ENCODE results near the gene GRIK4.

The GRIK4 gene

GRCh38 chr11:120543521-120544215 lies 32.1 kb downstream of the GRIK4 start:
- no peak overlapping the region for H3K9ac ChIP-seq (ENCODE audit: low read depth, low read length)
- H3K4me1 ChIP-seq (ENCODE audit: insufficient read depth, low read length): peaks cover 17% of the 10 kb centered on the region; the same call in 1 of the 2 replicates
- peaks cover 4% of the 10 kb centered on the region; the same call in 1 of the 2 replicates for H3K9me3 ChIP-seq (ENCODE audit: control insufficient read depth, insufficient read depth, low read length)
- H3K36me3 ChIP-seq (ENCODE audit: insufficient read depth, low read length): no peaks in the 10 kb centered on the region

GRCh38 chr11:120545813-120546212 lies 34.3 kb downstream of the GRIK4 start:
- peaks cover 25% of the 10 kb centered on the region; the same call in 1 of the 2 replicates for H3K4me1 ChIP-seq (ENCODE audit: insufficient read depth, low read length)
- no peak overlapping the region for H3K9ac ChIP-seq (ENCODE audit: low read depth, low read length)
- H3K9me3 ChIP-seq (ENCODE audit: control insufficient read depth, insufficient read depth, low read length): peaks cover 4% of the 10 kb centered on the region; the same call in 1 of the 2 replicates
- no peaks in the 10 kb centered on the region for H3K36me3 ChIP-seq (ENCODE audit: insufficient read depth, low read length)

- Histone ChIP-seq H3K9ac (ENCODE audit: low read depth, low read length) (no peak overlapping the region), H3K4me1 (ENCODE audit: insufficient read depth, low read length) (peaks cover 25% of the 10 kb centered on the region; the same call in 1 of the 2 replicates)
These were observed 35.0 kb downstream of the GRIK4 start for GRCh38 chr11:120546312-120547205.

GRCh38 chr11:120547316-120547715 lies 35.8 kb downstream of the GRIK4 start:
- Histone ChIP-seq H3K9ac (ENCODE audit: low read depth, low read length) (no peak overlapping the region), H3K36me3 (ENCODE audit: insufficient read depth, low read length) (no peaks in the 10 kb centered on the region), H3K4me1 (ENCODE audit: insufficient read depth, low read length) (peaks cover 25% of the 10 kb centered on the region; the same call in 1 of the 2 replicates), H3K9me3 (ENCODE audit: control insufficient read depth, insufficient read depth, low read length) (peaks cover under 1% of the 10 kb centered on the region; the same call in 1 of the 2 replicates)

More at GRCh38 chr11:120546312-120547205, 35.0 kb downstream of the GRIK4 start:
- Histone ChIP-seq H3K36me3 (ENCODE audit: insufficient read depth, low read length) (no peaks in the 10 kb centered on the region), H3K9me3 (ENCODE audit: control insufficient read depth, insufficient read depth, low read length) (peaks cover 4% of the 10 kb centered on the region; the same call in 1 of the 2 replicates)

- Histone ChIP-seq H3K36me3 (ENCODE audit: insufficient read depth, low read length) (no peaks in the 10 kb centered on the region), H3K4me1 (ENCODE audit: insufficient read depth, low read length) (peaks cover 25% of the 10 kb centered on the region; the same call in 1 of the 2 replicates), H3K9me3 (ENCODE audit: control insufficient read depth, insufficient read depth, low read length) (no peaks in the 10 kb centered on the region), H3K9ac (ENCODE audit: low read depth, low read length) (no peak overlapping the region)
These were observed 36.5 kb downstream of the GRIK4 start for GRCh38 chr11:120547811-120548681.

- H3K4me1 ChIP-seq (ENCODE audit: insufficient read depth, low read length): peaks cover 25% of the 10 kb centered on the region; the same call in 1 of the 2 replicates
- no peak overlapping the region for H3K9ac ChIP-seq (ENCODE audit: low read depth, low read length)
- no peaks in the 10 kb centered on the region for H3K9me3 ChIP-seq (ENCODE audit: control insufficient read depth, insufficient read depth, low read length)
- no peaks in the 10 kb centered on the region for H3K36me3 ChIP-seq (ENCODE audit: insufficient read depth, low read length)
These were observed 37.2 kb downstream of the GRIK4 start for GRCh38 chr11:120548682-120549209.

GRCh38 chr11:120549346-120549745 lies 37.8 kb downstream of the GRIK4 start:
- H3K4me1 ChIP-seq (ENCODE audit: insufficient read depth, low read length): peaks cover 25% of the 10 kb centered on the region; the same call in 1 of the 2 replicates
- H3K9me3 ChIP-seq (ENCODE audit: control insufficient read depth, insufficient read depth, low read length): no peaks in the 10 kb centered on the region

GRCh38 chr11:120550007-120550406 lies 38.5 kb downstream of the GRIK4 start:
- no peaks in the 10 kb centered on the region for H3K9me3 ChIP-seq (ENCODE audit: control insufficient read depth, insufficient read depth, low read length)
- H3K36me3 ChIP-seq (ENCODE audit: insufficient read depth, low read length): no peaks in the 10 kb centered on the region
- H3K4me1 ChIP-seq (ENCODE audit: insufficient read depth, low read length): peaks cover 28% of the 10 kb centered on the region
- no peak overlapping the region for H3K9ac ChIP-seq (ENCODE audit: low read depth, low read length)

More at GRCh38 chr11:120549346-120549745, 37.8 kb downstream of the GRIK4 start:
- Histone ChIP-seq H3K9ac (ENCODE audit: low read depth, low read length) (no peak overlapping the region), H3K36me3 (ENCODE audit: insufficient read depth, low read length) (no peaks in the 10 kb centered on the region)

GRCh38 chr11:120551191-120551590 lies 39.6 kb downstream of the GRIK4 start:
- Histone ChIP-seq H3K9me3 (ENCODE audit: control insufficient read depth, insufficient read depth, low read length) (no peaks in the 10 kb centered on the region), H3K36me3 (ENCODE audit: insufficient read depth, low read length) (no peaks in the 10 kb centered on the region), H3K9ac (ENCODE audit: low read depth, low read length) (no peak overlapping the region), H3K4me1 (ENCODE audit: insufficient read depth, low read length) (peaks cover 38% of the 10 kb centered on the region)

GRCh38 chr11:120554766-120555432 lies 43.4 kb downstream of the GRIK4 start:
- no peaks in the 10 kb centered on the region for H3K9me3 ChIP-seq (ENCODE audit: control insufficient read depth, insufficient read depth, low read length)
- no peaks in the 10 kb centered on the region for H3K36me3 ChIP-seq (ENCODE audit: insufficient read depth, low read length)
- H3K9ac ChIP-seq (ENCODE audit: low read depth, low read length): no peak overlapping the region
- H3K4me1 ChIP-seq (ENCODE audit: insufficient read depth, low read length): peaks cover 28% of the 10 kb centered on the region

- H3K9ac ChIP-seq (ENCODE audit: low read depth, low read length): no peak overlapping the region
- H3K36me3 ChIP-seq (ENCODE audit: insufficient read depth, low read length): no peaks in the 10 kb centered on the region
- peaks cover 26% of the 10 kb centered on the region for H3K4me1 ChIP-seq (ENCODE audit: insufficient read depth, low read length)
- no peaks in the 10 kb centered on the region for H3K9me3 ChIP-seq (ENCODE audit: control insufficient read depth, insufficient read depth, low read length)
These were observed 43.9 kb downstream of the GRIK4 start for GRCh38 chr11:120555433-120555773.

GRCh38 chr11:120556797-120557196 lies 45.2 kb downstream of the GRIK4 start:
- Histone ChIP-seq H3K36me3 (ENCODE audit: insufficient read depth, low read length) (no peaks in the 10 kb centered on the region), H3K9me3 (ENCODE audit: control insufficient read depth, insufficient read depth, low read length) (no peaks in the 10 kb centered on the region), H3K4me1 (ENCODE audit: insufficient read depth, low read length) (peaks cover 31% of the 10 kb centered on the region), H3K9ac (ENCODE audit: low read depth, low read length) (no peak overlapping the region)

GRCh38 chr11:120558744-120559431 lies 47.3 kb downstream of the GRIK4 start:
- Histone ChIP-seq H3K9ac (ENCODE audit: low read depth, low read length) (no peak overlapping the region), H3K9me3 (ENCODE audit: control insufficient read depth, insufficient read depth, low read length) (no peaks in the 10 kb centered on the region), H3K4me1 (ENCODE audit: insufficient read depth, low read length) (peaks cover 38% of the 10 kb centered on the region), H3K36me3 (ENCODE audit: insufficient read depth, low read length) (no peaks in the 10 kb centered on the region)
